Femur (tissue), 1 donor: Measurements from ENCODE around the gene ALOX15B.
"Not testable (repeated sequence)": the region's sequence is repeated elsewhere in the genome, so short reads cannot be mapped to it uniquely, and the experiment has no call there.

Experiments used
- DNase-seq: peaks from one replicate; pipeline ENCODE4 v3.0.0-alpha.2; 2017

ALOX15B gene

GRCh38 chr17:8014558-8014850, 24.4 kb upstream of the ALOX15B start:
- no peak for DNase-seq

GRCh38 chr17:8015236-8015956, 23.5 kb upstream of the ALOX15B start:
- DNase-seq = no peak

- no peak for DNase-seq
Observed at GRCh38 chr17:8015957-8016631, 22.8 kb upstream of the ALOX15B start.

- no peak for DNase-seq
Observed at GRCh38 chr17:8016632-8017424, 22.0 kb upstream of the ALOX15B start.

- DNase-seq = no peak
Observed at GRCh38 chr17:8018436-8018835, 20.4 kb upstream of the ALOX15B start.

- DNase-seq = no peak
Observed at GRCh38 chr17:8019166-8019565, 19.7 kb upstream of the ALOX15B start.

GRCh38 chr17:8019665-8020650, 18.9 kb upstream of the ALOX15B start:
- no peak for DNase-seq

GRCh38 chr17:8020776-8021564, 17.9 kb upstream of the ALOX15B start:
- no peak for DNase-seq

- no peak for DNase-seq
Observed at GRCh38 chr17:8021565-8022359, 17.1 kb upstream of the ALOX15B start.

- DNase-seq = no peak
Observed at GRCh38 chr17:8022360-8023003, 16.4 kb upstream of the ALOX15B start.

- not testable (repeated sequence) for DNase-seq
Observed at GRCh38 chr17:8024161-8024560, 14.7 kb upstream of the ALOX15B start.

- DNase-seq = no peak
Observed at GRCh38 chr17:8025176-8025911, 13.5 kb upstream of the ALOX15B start.

- DNase-seq = no peak
Observed at GRCh38 chr17:8029121-8029520, 9.7 kb upstream of the ALOX15B start.

- DNase-seq = no peak
Observed at GRCh38 chr17:8031261-8031661, 7.6 kb upstream of the ALOX15B start.

- DNase-seq = no peak
Observed at GRCh38 chr17:8031950-8032349, 6.9 kb upstream of the ALOX15B start.

GRCh38 chr17:8032442-8032841, 6.4 kb upstream of the ALOX15B start:
- no peak for DNase-seq

GRCh38 chr17:8039611-8040168, 831 bp downstream of the ALOX15B start:
- no peak for DNase-seq

- no peak for DNase-seq
Observed at GRCh38 chr17:8041249-8041928, 2.5 kb downstream of the ALOX15B start.

GRCh38 chr17:8041979-8042378, 3.1 kb downstream of the ALOX15B start:
- no peak for DNase-seq
